Ammon's horn (tissue), 1 donor: ENCODE data around the gene ERRFI1.

ENCODE experiments used
- DNase-seq: peaks from one replicate; pipeline ENCODE4 v3.0.0-alpha.2; 2016; ENCODE audit warnings: low spot score

Gene ERRFI1

GRCh38 chr1:8018492-8019228 lies 7.4 kb downstream of the ERRFI1 start:
- no peak for DNase-seq

GRCh38 chr1:8017495-8018197 lies 8.5 kb downstream of the ERRFI1 start:
- DNase-seq = peak; percentile 81

GRCh38 chr1:8016895-8017241 lies 9.2 kb downstream of the ERRFI1 start:
- DNase-seq = no peak

- DNase-seq = no peak
These were observed 9.8 kb downstream of the ERRFI1 start for GRCh38 chr1:8016210-8016894.

GRCh38 chr1:8015809-8016165 lies 10.3 kb downstream of the ERRFI1 start:
- peak; percentile 73 for DNase-seq

- DNase-seq = peak; percentile 87
These were observed 10.9 kb downstream of the ERRFI1 start for GRCh38 chr1:8015036-8015808.

GRCh38 chr1:8014381-8014988 lies 11.6 kb downstream of the ERRFI1 start:
- DNase-seq = no peak

- no peak for DNase-seq
These were observed 12.3 kb downstream of the ERRFI1 start for GRCh38 chr1:8013800-8014199.

GRCh38 chr1:8013399-8013798 lies 12.7 kb downstream of the ERRFI1 start:
- DNase-seq = no peak

GRCh38 chr1:8012955-8013354 lies 13.2 kb downstream of the ERRFI1 start:
- DNase-seq = no peak

- no peak for DNase-seq
These were observed 13.9 kb downstream of the ERRFI1 start for GRCh38 chr1:8011923-8012858.

GRCh38 chr1:8011016-8011415 lies 15.1 kb downstream of the ERRFI1 start:
- no peak for DNase-seq

GRCh38 chr1:8010080-8010664 lies 15.9 kb downstream of the ERRFI1 start:
- no peak for DNase-seq

GRCh38 chr1:8009043-8010002 lies 16.8 kb downstream of the ERRFI1 start:
- no peak for DNase-seq

- no peak for DNase-seq
These were observed 19.8 kb downstream of the ERRFI1 start for GRCh38 chr1:8006037-8006963.

GRCh38 chr1:8004803-8005573 lies 21.1 kb downstream of the ERRFI1 start:
- peak; percentile 41 for DNase-seq

- DNase-seq = peak; percentile 82
These were observed 21.9 kb downstream of the ERRFI1 start for GRCh38 chr1:8004113-8004802.
